ENCODE data around the gene CLEC10A.

- no peak for TF ChIP-seq CTCF (IDR thresholded peaks at IDR 0.05; ENCODE audit: poor library complexity)
- TF ChIP-seq EZH2 (IDR thresholded peaks at IDR 0.05; ENCODE audit: borderline replicate concordance): no peak
Observed at GRCh38 chr17:7098802-7099459, 18.9 kb upstream of the CLEC10A start.

Measured in hepatocyte (in vitro differentiated cells).